A549 treated with dexamethasone at 1 μM for 4 hours (cell line): Measurements from ENCODE around the gene CLOCK. TPM values are rescaled to one million over a fixed set of nuclear protein-coding genes. Genes with fewer than 3 reads are reported as not detected.

Experiments
- total RNA-seq: library from RNA; stranded (reverse); fragments of 200-300 nt; extraction: Qiagen RNA extraction; gene quantifications from 5 replicates; pipeline ENCODE4 v1.2.3, GENCODE V29; 2022

Gene CLOCK, protein sequence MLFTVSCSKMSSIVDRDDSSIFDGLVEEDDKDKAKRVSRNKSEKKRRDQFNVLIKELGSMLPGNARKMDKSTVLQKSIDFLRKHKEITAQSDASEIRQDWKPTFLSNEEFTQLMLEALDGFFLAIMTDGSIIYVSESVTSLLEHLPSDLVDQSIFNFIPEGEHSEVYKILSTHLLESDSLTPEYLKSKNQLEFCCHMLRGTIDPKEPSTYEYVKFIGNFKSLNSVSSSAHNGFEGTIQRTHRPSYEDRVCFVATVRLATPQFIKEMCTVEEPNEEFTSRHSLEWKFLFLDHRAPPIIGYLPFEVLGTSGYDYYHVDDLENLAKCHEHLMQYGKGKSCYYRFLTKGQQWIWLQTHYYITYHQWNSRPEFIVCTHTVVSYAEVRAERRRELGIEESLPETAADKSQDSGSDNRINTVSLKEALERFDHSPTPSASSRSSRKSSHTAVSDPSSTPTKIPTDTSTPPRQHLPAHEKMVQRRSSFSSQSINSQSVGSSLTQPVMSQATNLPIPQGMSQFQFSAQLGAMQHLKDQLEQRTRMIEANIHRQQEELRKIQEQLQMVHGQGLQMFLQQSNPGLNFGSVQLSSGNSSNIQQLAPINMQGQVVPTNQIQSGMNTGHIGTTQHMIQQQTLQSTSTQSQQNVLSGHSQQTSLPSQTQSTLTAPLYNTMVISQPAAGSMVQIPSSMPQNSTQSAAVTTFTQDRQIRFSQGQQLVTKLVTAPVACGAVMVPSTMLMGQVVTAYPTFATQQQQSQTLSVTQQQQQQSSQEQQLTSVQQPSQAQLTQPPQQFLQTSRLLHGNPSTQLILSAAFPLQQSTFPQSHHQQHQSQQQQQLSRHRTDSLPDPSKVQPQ
- total RNA-seq = 3.5 to 7.9 TPM (median 6.0 TPM) in 5 replicates

GRCh38 chr4:55546756-55547465 lies at the start of gene CLOCK:
TSS of gene CLOCK (minus strand) at chr4:55546909. CDS start at chr4:55482785, 64,124 bp downstream.

DNA sequence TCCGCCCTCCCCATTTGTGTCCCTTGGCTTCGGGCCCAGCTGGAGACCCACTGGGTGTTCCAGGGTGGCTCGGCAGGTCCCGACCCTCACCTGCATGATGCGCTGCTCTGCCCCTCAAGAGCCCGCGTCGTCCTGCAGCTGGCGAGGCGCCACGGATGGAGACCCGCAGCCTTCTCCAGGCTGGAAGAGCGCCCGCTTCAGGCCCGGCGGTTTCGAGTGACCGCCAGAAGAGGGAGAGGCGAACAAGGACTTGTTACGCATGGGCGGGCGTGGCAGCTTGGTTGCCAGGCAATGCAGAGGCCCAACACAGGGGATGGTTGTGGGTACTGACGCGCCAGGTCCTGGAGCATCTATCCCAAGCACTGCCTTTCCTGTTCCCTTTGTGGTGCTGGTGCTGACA lies 45.3 kb upstream of the CLOCK start, which contains the start of gene PDCL2:
Gene PDCL2 (minus strand): TSS at position 232 of the 400 bp plus-strand sequence. CDS start 136 bp downstream, at position 96.

GRCh38 chr4:55395529-55396307 lies 151.0 kb downstream of the CLOCK start, which contains the start of gene TMEM165:
TSS of gene TMEM165 (plus strand) at chr4:55395957. CDS start at chr4:55396190, 233 bp downstream.

Other genes with a start within 250 kb of the CLOCK start
- 8.6 to 11.4 TPM (median 9.9 TPM) in 5 replicates for gene SRD5A3, start 200.7 kb downstream of the CLOCK start, total RNA-seq
- 51.3 to 57.3 TPM (median 54.9 TPM) in 5 replicates for gene TMEM165, start 151.0 kb downstream of the CLOCK start, total RNA-seq
- not detected in 5 replicates for gene PDCL2, start 45.3 kb upstream of the CLOCK start, total RNA-seq
- 0.27 to 0.54 TPM (median 0.44 TPM) in 5 replicates for gene NMU, start 89.4 kb upstream of the CLOCK start, total RNA-seq